ENCODE results near the gene MARS1.

The MARS1 gene

DNA sequence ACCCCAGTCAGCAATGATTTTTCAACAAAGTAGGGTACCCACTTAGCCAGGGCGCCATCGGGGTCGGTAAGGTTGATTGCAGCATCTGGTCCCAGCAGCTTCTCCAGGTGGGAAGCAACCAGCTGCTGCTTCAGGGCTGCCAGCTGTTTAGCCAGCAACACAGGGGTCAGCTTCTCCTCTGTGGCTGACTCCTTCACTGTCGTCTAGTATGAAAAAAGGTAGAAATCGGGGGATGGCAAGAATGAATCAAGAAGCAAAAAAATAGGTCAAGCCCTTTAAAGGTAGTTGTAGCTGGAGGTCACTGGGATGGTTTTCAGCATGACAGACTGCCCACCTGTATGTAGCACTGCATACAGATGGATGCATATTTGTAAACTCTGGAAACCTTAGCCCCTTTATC is 46.4 kb downstream of the MARS1 start:
- no peak for DNase-seq

GRCh38 chr12:57534991-57535543 is 47.2 kb downstream of the MARS1 start:
- no peak for DNase-seq

DNA sequence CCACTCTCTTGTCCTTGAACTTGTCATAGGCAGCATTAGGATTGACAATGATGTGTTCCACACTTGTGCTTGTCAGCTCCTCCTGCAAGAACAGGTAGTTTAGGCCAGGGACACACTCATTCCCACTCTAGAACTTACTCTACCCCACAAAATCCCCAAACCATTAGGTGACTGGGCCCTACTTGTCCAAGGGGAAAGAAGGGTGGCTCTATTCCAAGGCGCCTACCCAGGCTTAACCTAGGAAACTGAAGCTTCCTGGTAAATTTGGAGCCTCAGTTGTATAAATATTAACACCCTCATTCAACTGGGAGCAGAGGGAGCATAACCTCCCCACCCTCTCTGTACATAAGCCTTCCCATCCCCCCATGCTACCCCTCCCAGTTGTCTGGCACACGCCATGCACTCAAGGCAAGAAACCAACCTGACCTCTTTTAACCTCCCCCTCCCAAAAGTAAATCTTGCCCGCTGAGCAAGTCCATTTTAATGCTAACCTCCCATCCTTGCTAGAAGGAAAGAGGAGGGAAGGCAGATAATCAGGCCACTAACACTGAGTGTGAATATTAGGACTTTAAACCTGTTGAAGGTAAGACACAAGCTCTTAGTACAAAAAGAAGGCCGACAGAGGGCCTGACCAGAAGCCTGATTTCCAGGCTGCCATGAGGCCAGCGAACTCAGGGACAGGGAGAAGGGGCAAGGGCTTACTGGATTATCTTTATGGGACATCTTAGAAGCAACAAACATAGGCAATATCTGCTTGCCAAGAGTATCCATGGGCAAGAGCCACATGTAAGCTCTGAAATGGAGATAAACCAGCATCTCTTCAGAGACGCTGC is 48.1 kb downstream of the MARS1 start:
- DNase-seq = no peak

- no peak for DNase-seq
Measured at GRCh38 chr12:57536597-57536942, 48.7 kb downstream of the MARS1 start.

DNA sequence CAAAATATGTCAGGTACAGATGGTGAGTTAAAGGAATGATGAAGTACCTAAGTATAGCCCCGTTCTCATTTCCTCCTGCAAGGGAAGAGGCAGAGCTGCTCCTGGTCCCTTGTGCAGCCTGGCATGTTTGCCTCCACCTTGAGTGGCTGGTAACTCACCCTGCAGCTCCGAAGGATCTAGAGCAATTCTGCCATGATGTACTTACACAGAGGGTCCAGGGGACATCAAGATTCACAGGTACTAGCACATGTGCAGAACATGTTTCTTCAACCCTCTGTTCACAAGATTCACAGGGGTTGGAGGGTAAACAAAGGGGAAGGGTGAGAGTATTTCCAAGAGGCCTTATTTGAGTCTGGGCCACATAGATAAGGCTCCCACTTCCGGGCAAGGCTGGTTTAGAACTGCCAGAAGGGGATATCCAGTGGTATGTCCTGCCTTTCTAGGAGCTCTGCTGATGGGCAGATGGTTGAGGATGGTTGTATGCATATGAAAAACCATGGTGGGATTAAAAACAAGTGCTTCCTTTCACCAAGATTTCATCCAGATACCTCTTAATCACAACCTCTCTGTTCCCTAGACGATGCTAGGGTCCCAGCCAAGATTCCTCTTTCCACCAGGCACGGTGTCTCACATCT is 51.4 kb downstream of the MARS1 start:
- no peak for DNase-seq

DNA sequence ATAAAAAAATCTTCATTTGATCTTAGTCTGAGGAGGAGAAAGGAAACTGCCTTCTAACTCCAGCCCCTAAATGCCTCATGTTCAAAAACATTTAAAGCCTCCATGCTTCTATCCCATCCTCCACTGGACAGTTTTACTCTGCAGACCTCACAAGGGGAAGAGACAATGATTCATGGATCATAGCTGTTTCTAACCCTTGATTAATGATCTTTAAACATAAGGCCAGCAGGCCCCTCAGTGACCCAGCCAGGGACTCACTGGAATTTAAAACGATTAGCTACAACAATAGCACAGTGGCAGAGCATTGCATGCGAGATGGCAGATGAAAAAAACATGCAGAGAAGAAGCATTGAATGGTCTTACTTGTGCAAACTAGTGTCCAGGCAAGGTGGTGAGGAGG is 53.1 kb downstream of the MARS1 start:
- DNase-seq = no peak

- no peak for DNase-seq
Measured at GRCh38 chr12:57541717-57542116, 53.8 kb downstream of the MARS1 start.

GRCh38 chr12:57543581-57543980 is 55.7 kb downstream of the MARS1 start:
- DNase-seq = no peak

GRCh38 chr12:57545809-57546437 is 58.1 kb downstream of the MARS1 start:
- no peak for DNase-seq

DNA sequence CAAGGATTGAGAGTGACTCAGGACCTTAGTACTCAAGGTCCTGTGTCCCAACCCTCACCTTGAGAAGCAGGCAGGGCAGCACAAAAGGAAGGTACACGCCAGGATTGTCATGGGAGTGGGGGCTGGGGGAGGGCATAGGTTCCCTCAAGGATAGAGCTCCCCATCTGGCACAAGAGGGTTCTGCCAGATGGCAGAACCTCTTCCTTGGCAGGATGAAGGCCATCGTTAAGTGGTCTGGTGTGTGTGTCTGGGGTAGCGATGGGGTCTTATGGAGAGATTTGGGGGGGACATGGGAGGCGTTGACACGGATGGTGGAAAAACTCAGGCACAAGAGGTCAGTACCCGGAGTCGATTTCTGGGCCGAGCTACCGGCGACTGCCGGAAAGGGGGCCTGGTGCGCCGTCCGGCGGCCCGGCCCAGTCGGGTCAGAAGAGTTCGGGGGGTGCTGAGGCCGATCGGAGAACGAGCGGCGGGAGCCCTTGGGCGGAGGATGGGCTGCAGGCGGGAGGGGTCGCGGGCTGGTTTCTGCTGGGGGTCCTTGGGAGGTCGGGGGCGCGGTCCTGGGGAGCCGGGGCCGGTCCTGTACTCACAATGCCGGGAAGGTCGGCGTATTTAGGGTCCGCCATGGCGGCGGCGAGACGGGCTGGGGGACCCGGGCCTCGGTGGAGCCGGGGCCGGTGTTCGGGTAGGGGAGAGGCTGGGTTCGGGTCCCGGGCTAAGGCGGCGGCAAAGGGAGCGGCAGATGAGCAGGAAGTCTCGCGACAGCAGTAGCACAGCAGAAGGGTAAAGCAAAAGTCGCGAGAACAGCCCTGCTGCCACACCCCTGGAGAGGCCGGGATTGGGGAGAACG is 58.8 kb downstream of the MARS1 start, which contains the start of gene DCTN2:
Gene DCTN2 (minus strand): TSS at position 755 of the 850 bp plus-strand sequence. CDS start 129 bp downstream, at position 626.
- peak; percentile 94 for DNase-seq

GRCh38 chr12:57547288-57548012 is 59.6 kb downstream of the MARS1 start:
- DNase-seq = no peak

DNA sequence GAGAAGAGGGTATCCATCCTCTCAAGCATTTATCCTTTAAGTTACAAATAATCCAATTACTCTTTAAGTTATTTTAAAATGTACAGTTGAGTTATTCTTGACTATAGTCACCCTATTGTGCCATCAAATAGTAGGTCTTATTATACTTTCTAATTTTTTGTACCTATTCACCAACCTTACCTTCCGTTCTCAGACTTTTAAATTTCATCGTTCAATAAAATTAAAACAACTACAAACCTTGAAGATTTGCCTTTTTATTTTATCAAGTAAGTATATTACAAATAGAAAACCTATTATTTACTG is 60.1 kb downstream of the MARS1 start:
- DNase-seq = no peak

- no peak for DNase-seq
Measured at GRCh38 chr12:57548488-57548887, 60.6 kb downstream of the MARS1 start.

DNA sequence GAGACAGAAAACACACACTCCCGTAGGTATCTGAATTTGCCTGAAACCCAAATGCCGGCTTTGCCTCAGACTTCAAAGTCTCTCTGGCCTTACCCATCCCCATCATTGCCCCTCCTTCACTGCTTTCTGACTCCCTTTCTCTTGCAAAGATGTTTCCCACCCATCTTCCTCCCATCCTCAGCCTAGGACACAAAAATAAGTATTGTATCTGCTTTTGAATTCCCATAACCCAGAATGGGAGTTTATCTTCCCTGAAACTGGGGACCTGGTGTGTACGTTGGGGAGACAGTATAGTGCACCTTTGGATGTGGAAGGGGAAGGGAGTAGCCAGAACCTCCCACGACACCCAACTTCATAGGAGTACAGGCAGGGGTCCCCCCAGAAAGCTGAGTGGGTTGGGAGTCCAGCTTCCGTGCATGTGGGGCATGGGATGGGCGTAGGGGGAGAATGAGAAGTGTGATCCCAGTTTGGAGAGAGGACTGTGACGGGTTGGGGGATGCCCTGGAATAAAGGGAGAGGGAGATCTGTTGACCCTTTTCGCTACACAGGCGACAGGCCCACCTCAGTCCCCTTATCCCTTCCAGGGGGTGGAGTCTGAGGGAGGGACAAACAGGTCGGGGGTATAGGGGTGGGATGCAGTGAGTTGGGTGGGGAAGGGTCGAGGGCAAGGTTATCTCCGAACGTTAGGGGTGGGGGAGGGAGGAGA is 61.5 kb downstream of the MARS1 start:
- no peak for DNase-seq

GRCh38 chr12:57549909-57550640 is 62.2 kb downstream of the MARS1 start, which contains the start of gene KIF5A:
Gene KIF5A (plus strand): TSS chr12:57550044. CDS start chr12:57550272, 228 bp downstream.
- peak; percentile 27 for DNase-seq

DNA sequence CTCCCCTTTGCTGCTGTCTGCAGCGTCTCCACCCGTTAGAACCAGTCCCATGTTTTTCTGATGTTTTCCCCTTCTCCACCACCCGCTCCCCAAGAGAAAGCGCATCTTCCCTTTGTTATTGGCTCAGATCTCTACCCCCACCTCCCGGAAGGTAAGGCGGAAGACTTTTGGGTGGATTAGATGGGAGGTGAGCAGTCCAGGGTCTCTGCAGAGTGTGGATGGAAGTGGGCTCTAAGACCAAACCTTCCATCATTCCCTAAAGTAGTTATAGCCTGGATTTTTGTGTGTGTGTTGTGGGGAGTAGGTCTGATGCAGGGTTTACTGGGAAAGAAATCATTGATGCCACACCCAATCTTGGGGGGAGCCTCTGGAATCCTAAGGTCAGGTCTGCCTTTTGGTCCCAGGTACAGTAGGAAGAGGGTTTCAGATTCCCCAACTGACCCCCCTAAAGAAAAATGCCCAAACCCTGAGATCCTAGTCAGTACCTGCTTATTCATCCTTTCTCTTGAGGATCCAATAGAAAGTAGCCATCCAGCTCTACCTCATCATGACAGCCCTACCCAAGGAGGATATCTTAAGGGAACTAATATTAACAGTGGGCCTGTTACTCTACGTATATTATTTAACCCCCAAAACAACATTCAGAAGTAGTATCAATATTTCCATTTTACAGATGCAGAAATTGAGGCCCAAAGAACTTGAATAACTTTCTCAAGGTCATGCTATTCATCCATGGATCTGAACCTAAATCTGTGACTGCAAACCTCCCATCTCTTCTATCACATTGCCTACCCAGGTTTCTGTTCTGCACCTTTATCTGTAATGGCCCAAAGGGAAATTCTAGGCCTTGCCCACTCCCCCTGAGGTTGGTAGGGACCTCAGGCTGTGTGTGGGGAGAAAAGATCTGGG is 63.0 kb downstream of the MARS1 start:
- no peak for DNase-seq

DNA sequence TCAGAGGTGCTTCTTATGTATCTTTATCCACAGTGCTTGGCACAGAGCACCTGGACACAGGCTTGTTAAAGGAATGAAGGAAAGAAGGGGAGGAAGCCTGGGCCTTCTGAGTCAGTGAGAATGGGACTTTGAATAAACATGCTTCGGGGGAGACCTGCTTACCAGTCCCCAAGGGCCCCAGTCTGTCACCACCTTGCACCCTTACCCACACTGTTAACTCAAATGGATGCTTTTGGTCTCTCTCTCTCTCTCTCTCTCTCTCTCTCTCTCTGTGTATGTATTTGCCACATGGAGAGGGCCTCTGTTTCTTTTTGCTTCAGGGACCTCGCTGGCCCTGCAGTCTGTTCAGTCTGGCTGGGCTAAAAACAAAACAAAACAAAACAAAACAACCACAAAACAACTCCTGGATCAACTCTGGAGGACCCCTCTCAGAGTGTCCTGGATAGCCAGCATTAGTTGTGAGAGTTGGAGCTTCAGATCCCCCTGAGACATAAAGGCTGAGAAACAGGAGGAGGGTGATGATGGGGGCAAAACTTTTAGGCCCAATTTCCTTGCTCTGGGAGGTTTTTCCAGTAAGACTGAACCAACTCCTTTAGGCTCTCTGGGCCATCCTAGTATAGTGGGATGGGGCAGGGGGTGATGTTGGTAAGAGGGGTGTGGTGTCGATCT is 63.9 kb downstream of the MARS1 start:
- DNase-seq = no peak

- no peak for DNase-seq
Measured at GRCh38 chr12:57552306-57552651, 64.4 kb downstream of the MARS1 start.

GRCh38 chr12:57552835-57553313 is 65.0 kb downstream of the MARS1 start:
- no peak for DNase-seq

Measured in NCI-H1092 (cell line).